HG03039 (cell line): Measurements from ENCODE around the gene APOC1.
"Not testable (repeated sequence)": the region's sequence is repeated elsewhere in the genome, so short reads cannot be mapped to it uniquely, and the experiment has no call there.

Experiments
- ATAC-seq: cut with Tn5 transposase; IDR thresholded peaks from one replicate; pipeline ENCODE4 v1.9.1; 2021; ENCODE audit warnings: mild to moderate bottlenecking, moderate library complexity; ENCODE audit not compliant: unreplicated experiment

Gene APOC1

GRCh38 chr19:44912854-44913253 lies 1.6 kb upstream of the APOC1 start:
- no peak for ATAC-seq

- ATAC-seq, result not testable (repeated sequence)
Measured at GRCh38 chr19:44913512-44914432, 636 bp upstream of the APOC1 start.

- ATAC-seq, result no peak
Measured at GRCh38 chr19:44924243-44924725, 9.9 kb downstream of the APOC1 start.

GRCh38 chr19:44925114-44925891 lies 10.9 kb downstream of the APOC1 start:
- no peak for ATAC-seq

- not testable (repeated sequence) for ATAC-seq
Measured at GRCh38 chr19:44926245-44927077, 12.1 kb downstream of the APOC1 start.

DNA sequence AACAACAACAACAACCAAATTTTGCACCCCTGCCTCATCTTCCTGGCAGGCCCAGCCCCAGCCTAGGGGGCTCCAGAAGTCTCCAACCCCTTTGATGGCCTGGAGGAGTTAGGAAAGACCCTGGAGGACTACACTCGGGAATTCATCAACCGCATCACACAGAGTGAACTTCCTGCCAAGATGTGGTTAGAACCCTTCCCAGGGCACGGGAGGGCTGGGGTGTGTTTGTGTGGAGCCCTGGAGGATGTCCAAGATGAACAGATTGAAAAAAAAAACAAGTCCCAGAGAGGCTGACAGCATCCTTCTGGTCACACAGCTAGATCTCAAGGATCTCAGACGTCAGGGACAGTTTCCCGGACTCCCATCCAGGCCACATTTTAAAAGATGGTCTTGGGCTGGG lies 13.3 kb downstream of the APOC1 start:
- no peak for ATAC-seq

- no peak for ATAC-seq
Measured at GRCh38 chr19:44930088-44930487, 15.7 kb downstream of the APOC1 start.

GRCh38 chr19:44931541-44931940 lies 17.1 kb downstream of the APOC1 start:
- no peak for ATAC-seq

DNA sequence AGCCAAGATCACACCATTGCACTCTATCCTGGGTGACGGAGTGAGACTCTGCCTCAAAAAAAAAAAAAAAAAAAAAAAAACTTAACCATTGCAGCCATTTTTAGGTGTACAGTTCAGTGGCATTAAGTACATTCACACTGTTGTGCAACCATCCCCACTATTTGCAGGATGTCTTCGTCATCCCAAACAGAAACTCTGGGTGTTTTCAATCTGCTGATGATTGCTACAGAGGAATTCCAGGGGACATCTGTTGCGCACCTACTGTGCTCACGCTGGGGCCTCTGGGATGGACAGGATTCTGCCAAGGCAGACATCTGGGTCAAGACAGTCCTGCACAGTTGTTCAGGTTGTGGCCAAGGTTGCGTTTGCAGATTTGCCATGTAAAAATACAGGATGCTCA lies 25.3 kb downstream of the APOC1 start:
- no peak for ATAC-seq

GRCh38 chr19:44942067-44942571 lies 27.7 kb downstream of the APOC1 start, which contains the start of gene APOC4:
Gene APOC4, plus strand, starts transcription at chr19:44942237. Its CDS starts 41 bp downstream, at chr19:44942278.
- ATAC-seq, result no peak

DNA sequence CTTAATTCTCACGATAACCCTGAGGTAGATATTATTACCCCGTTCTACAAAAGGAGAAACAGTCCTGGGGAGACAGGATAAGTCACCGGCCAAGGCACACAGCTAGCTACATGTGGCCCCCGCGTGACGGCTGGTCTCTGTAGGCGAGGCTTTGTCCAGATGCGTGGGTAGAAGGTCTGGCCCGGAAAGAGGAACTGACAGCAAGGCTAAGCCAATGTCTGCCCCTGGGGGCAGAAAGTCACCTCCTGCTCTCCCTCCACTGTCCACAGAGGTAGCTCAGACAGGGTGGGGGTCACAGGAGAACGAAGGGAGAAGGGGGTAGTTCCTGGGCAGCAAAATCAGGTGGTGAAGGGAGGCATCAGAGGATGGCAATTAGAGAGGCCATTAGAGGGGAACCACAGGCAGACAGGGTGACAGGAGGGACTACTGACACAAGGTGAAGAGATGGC lies 29.4 kb downstream of the APOC1 start:
- peak; percentile 62 for ATAC-seq

DNA sequence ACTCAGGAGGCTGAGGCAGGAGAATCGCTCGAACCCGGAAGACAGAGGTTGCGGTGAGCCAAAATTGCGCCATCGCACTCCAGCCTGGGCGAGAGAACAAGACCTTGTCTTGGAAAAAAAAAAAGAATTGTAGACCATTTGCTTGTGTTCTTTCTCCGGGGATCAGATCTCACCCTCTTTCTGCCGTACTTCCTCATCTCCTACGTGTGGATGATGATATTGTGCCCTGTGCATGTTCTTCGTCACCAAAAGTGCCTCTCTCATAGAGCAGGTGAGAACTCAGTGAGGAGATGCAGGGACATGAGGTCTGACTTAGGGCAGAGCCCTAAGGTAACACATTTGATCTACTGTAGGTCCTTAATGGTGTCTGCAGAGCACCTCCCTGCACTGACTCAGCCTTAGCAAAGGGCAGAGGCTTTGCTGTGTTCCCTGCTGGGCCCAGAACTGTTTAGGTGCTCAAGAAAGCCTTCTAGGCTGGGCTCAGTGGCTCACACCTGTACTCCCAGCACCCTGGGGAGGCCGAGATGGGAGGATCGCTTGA lies 32.7 kb downstream of the APOC1 start:
- ATAC-seq, result no peak

GRCh38 chr19:44948237-44948636 lies 33.8 kb downstream of the APOC1 start:
- no peak for ATAC-seq

DNA sequence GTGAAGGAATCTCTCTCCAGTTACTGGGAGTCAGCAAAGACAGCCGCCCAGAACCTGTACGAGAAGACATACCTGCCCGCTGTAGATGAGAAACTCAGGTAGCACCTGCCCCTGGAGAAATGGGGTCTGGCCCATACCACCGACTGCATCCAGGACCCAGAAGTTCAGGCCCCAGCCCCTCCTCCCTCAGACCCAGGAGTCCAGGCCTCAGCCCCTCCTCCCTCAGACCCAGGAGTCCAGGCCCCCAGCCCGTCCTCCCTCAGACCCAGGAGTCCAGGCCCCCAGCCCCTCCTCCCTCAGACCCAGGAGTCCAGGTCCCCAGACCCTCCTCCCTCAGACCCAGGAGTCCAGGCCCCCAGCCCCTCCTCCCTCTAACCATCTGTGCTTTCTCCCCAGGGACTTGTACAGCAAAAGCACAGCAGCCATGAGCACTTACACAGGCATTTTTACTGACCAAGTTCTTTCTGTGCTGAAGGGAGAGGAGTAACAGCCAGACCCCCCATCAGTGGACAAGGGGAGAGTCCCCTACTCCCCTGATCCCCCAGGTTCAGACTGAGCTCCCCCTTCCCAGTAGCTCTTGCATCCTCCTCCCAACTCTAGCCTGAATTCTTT lies 34.5 kb downstream of the APOC1 start:
- no peak for ATAC-seq

- no peak for ATAC-seq
Measured at GRCh38 chr19:44949550-44949949, 35.1 kb downstream of the APOC1 start.

DNA sequence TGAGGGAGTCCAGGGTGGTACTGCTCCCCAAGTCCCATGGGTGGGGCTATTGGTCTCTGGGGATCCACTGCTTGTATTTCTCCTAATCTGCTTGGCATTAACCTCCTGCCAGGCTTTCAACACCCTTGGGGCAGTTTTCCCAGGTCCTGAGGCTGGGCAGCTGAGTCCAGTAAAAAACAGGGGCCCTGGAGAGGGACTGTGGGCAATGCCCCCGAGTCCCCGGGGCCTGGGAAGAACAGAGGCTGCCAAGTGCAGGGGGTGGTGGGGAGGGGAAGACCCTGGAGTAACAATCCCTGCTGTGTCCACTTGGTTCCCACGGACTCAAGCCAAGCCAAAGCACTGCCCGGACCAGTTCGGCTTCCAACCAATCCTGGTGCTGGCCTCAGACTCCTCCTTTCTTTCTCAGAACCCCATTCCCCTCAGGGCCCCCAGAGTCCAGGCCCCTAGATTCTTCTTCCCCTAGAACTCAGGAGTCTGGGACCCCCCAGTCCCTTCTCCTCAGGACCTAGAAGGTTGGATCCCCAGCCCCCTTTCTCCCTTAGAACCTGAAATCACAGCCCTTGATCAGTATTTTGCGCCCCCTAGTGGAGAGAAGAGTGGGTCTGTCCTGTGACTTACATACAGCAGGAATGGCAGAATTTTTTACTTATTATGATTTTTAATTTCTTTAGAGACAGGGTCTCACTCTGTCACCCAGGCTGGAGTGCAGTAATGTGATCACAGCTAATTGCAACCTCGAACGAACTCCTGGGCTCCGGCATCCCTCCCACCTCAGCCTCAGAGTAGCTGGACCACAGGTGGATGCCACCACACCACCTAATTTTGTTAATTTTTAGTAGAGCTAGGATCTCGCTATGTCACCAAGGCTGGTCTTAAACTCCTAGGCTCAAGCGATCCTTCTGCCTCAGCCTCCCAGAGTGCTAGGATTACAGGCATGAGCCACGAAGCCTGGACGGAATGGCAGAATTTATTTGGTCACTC lies 37.1 kb downstream of the APOC1 start:
- no peak for ATAC-seq

DNA sequence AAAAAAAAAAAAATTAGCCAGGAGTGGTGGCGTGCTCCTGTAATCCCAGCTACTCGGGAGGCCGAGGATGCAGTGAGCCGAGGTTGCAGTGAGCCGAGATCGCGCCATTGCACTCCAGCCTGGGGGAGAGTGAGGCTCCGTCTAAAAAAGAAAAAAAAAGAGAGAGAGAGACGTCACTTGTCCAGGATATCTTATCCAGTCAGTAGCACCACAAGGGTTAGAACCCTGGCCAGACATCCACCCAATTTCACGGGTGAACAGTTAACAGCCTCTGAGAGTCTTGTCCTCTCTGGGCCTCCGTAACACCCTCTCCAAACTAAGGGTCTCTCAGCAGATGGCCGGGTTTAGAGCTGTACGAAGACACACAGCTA lies 39.9 kb downstream of the APOC1 start:
- no peak for ATAC-seq

- peak; percentile 71 for ATAC-seq
Measured at GRCh38 chr19:44954649-44955504, 40.5 kb downstream of the APOC1 start, which contains the start of gene CLPTM1. Gene CLPTM1, plus strand, starts transcription at chr19:44955380. Its CDS starts 16 bp downstream, at chr19:44955396.
